Spleen (tissue), 11 donors: ENCODE results near the gene HMOX2. TPM values are rescaled to one million over a fixed set of nuclear protein-coding genes. Genes with fewer than 3 reads are reported as not detected.
A peak's percentile ranks its signal among the peaks of the same experiment; 100 is the strongest.

Experiments used
- DNase-seq: peaks from one replicate; pipeline ENCODE4 v3.0.0-alpha.2; 2020
- H3K27ac ChIP-seq, 8 donors: fragments of 200-600 bp; sonication (generic) in 7 of 8; 1 replicate in 4 of 8; 2 replicates in 4 of 8; pipeline versions ENCODE4 v1.5.0 to v1.8.0; 2016 to 2021; ENCODE audit warnings: inconsistent platforms in 4 of 8, mild to moderate bottlenecking in 4 of 8, moderate library complexity in 1 of 8
- H3K27me3 ChIP-seq, 7 donors: fragments of 200-600 bp; sonication (generic) in 6 of 7; replicated peaks in 1 of 7; 1 replicate in 4 of 7; 2 replicates in 3 of 7; pipeline versions ENCODE4 v1.5.0 to v1.8.0; 2016 to 2021; ENCODE audit warnings: inconsistent platforms in 3 of 7, mild to moderate bottlenecking in 1 of 7
- H3K36me3 ChIP-seq, 6 donors: fragments of 200-600 bp; sonication (generic) in 5 of 6; 1 replicate in 4 of 6; 2 replicates in 2 of 6; pipeline versions ENCODE4 v1.5.0 to v1.8.0; 2016 to 2021; ENCODE audit warnings: inconsistent platforms in 2 of 6
- H3K4me1 ChIP-seq, 6 donors: fragments of 200-600 bp; sonication (generic) in 5 of 6; 1 replicate in 3 of 6; 2 replicates in 3 of 6; pipeline versions ENCODE4 v1.5.0 to v1.8.0; 2016 to 2021; ENCODE audit warnings: inconsistent platforms in 3 of 6
- H3K4me3 ChIP-seq, 8 donors: fragments of 200-600 bp; sonication (generic) in 7 of 8; 1 replicate in 4 of 8; 2 replicates in 4 of 8; pipeline versions ENCODE4 v1.5.0 to v1.8.0; 2016 to 2021; ENCODE audit warnings: inconsistent platforms in 4 of 8, mild to moderate bottlenecking in 4 of 8, moderate library complexity in 2 of 8
- H3K9me3 ChIP-seq, 8 donors: fragments of 200-600 bp; sonication (generic) in 7 of 8; 1 replicate in 4 of 8; 2 replicates in 4 of 8; pipeline versions ENCODE4 v1.5.0 to v1.8.0; 2016 to 2021; ENCODE audit warnings: inconsistent platforms in 4 of 8
- CTCF ChIP-seq, 11 experiments: fragments of 200-600 bp in 7 of 11; fragments of 450-650 bp in 4 of 11; sonication (generic) in 4 of 11; IDR thresholded peaks in 8 of 11; conservative IDR thresholded peaks in 3 of 11; 1 replicate in 7 of 11; 2 replicates in 4 of 11; pipeline versions ENCODE4 v1.4.0 to v1.8.0; 2016 to 2021; ENCODE audit warnings: antibody characterized with exemption in 11 of 11, inconsistent platforms in 4 of 11, mild to moderate bottlenecking in 1 of 11
- POLR2A ChIP-seq, 3 donors: fragments of 450-650 bp; IDR thresholded peaks; one replicate each; pipeline ENCODE4 v1.5.1; 2017; ENCODE audit warnings: antibody characterized with exemption in 3 of 3, mild to moderate bottlenecking in 1 of 3
- POLR2AphosphoS5 ChIP-seq, 3 donors: sonication (generic); formaldehyde crosslinking; IDR thresholded peaks; one replicate each; pipeline ENCODE4 v1.5.1; 2017; ENCODE audit warnings: antibody characterized with exemption in 3 of 3
- WGBS, 5 donors: extraction: QIAGEN DNeasy Blood & Tissue Kit in 3 of 5; methylation state at CpG; one replicate each; pipeline versions ENCODE4 v1.1.5 to v1.1.7; 2013 to 2018; 5-methylcytosine and 5-hydroxymethylcytosine counted together
- intact Hi-C: fragments of 100-400 bp; cut with DNase I; formaldehyde crosslinking; loops from one replicate; pipeline ENCODE4 v1.15.0; 2023; ENCODE audit warnings: low total_unique reads
- polyA plus RNA-seq, 3 donors: library from polyadenylated mRNA; stranded (reverse); fragments of 200-250 nt; gene quantifications; one replicate each; pipeline ENCODE4 v1.2.1, GENCODE V29; 2013
- total RNA-seq, 7 donors: library from RNA; depleted of rRNA in 3 of 7; stranded (reverse); fragments of >200 nt in 3 of 7; fragmentation: NEBNext Ultra II Directional in 4 of 7; extraction: Animal tissue kit (Norgen Biotek cat#: 25700) in 4 of 7; gene quantifications; one replicate each; pipeline versions ENCODE4 v1.1.0 to v1.2.1, GENCODE V29; 2016 to 2021
- donor health status: healthy with polysubstance abuse.
- donor health status: DM: no; HTN: no; CAD: no; lungs with moderate emphysema.
- donor health status: DM: no; HTN: no; CAD: no.
- donor health status: Bipolar disorder and iron deficiency.
- donor health status: healthy.
- donor health status: DM: no; HTN: no; CAD: no.
- donor health status: DM: yes; HTN: yes; CAD: no.

Gene HMOX2
- total and polyA plus RNA-seq, 10 donors: 26.6 to 73.8 (median 53.3) TPM

- DNase-seq: no peak
- no peak overlapping the region for H3K4me3 ChIP-seq
- intact Hi-C loops: no loop called here
- peaks cover 0 to 18% (median 4%) of the 10 kb centered on the region in 6 donors for H3K36me3 ChIP-seq
- no peaks in the 10 kb centered on the region for H3K9me3 ChIP-seq
- H3K27ac ChIP-seq: no peak overlapping the region
- H3K4me1 ChIP-seq: peaks cover 0 to 58% (median 21%) of the 10 kb centered on the region in 6 donors
- WGBS, 5 donors: 81 to 96% (median 85%) methylated on average over 6 of the region's 6 CpGs
- TF ChIP-seq POLR2AphosphoS5 (IDR thresholded peaks at IDR 0.05) (no peak), POLR2A (IDR thresholded peaks at IDR 0.05) (no peak), CTCF (IDR thresholded peaks at IDR 0.05 in 8 of 11, conservative IDR thresholded peaks at IDR 0.05 in 3 of 11) (no peak)
- H3K27me3 ChIP-seq: peaks cover 0 to 11% (median 0%) of the 10 kb centered on the region in 7 donors
Measured at GRCh38 chr16:4533490-4533889, 57.3 kb downstream of the HMOX2 start.

GRCh38 chr16:4534151-4534790 lies 58.1 kb downstream of the HMOX2 start:
- intact Hi-C loops: no loop called here
- TF ChIP-seq CTCF (IDR thresholded peaks at IDR 0.05 in 8 of 11, conservative IDR thresholded peaks at IDR 0.05 in 3 of 11) (no peak), POLR2AphosphoS5 (IDR thresholded peaks at IDR 0.05) (no peak), POLR2A (IDR thresholded peaks at IDR 0.05) (no peak)
- Histone ChIP-seq H3K36me3 (peaks cover 0 to 18% (median 4%) of the 10 kb centered on the region in 6 donors), H3K27ac (peak overlapping the region in 1 of 8 donors; percentile 36), H3K4me3 (no peak overlapping the region), H3K4me1 (peaks cover 0 to 56% (median 23%) of the 10 kb centered on the region in 6 donors), H3K27me3 (peaks cover 0 to 11% (median 0%) of the 10 kb centered on the region in 7 donors), H3K9me3 (peaks cover 0 to 6% (median 3%) of the 10 kb centered on the region in 8 donors)
- 81 to 90% (median 87%) methylated on average over 13 of the region's 13 CpGs for WGBS, 5 donors
- no peak for DNase-seq

GRCh38 chr16:4535627-4536108 lies 59.5 kb downstream of the HMOX2 start:
- peaks cover 0 to 11% (median 0%) of the 10 kb centered on the region in 7 donors for H3K27me3 ChIP-seq
- peaks cover 0 to 18% (median 4%) of the 10 kb centered on the region in 6 donors for H3K36me3 ChIP-seq
- WGBS, 5 donors: 52 to 69% (median 60%) methylated on average over 6 to 7 of the region's 7 CpGs
- H3K4me1 ChIP-seq: peaks cover 0 to 45% (median 19%) of the 10 kb centered on the region in 6 donors
- TF ChIP-seq CTCF (IDR thresholded peaks at IDR 0.05 in 8 of 11, conservative IDR thresholded peaks at IDR 0.05 in 3 of 11) (no peak), POLR2A (IDR thresholded peaks at IDR 0.05) (no peak), POLR2AphosphoS5 (IDR thresholded peaks at IDR 0.05) (no peak)
- H3K4me3 ChIP-seq: no peak overlapping the region
- no peak for DNase-seq
- H3K27ac ChIP-seq: peak overlapping the region in 1 of 8 donors; percentile 28
- peaks cover 0 to 17% (median 8%) of the 10 kb centered on the region in 8 donors for H3K9me3 ChIP-seq
- intact Hi-C loops: no loop called here

GRCh38 chr16:4536391-4537106 lies 60.4 kb downstream of the HMOX2 start:
- no peak for DNase-seq
- peaks cover 0 to 13% (median 4%) of the 10 kb centered on the region in 6 donors for H3K36me3 ChIP-seq
- H3K9me3 ChIP-seq: peaks cover 0 to 17% (median 8%) of the 10 kb centered on the region in 8 donors
- intact Hi-C loops: no loop called here
- H3K27me3 ChIP-seq: peaks cover 0 to 11% (median 0%) of the 10 kb centered on the region in 7 donors
- WGBS, 5 donors: 92 to 96% (median 93%) methylated on average over 15 of the region's 15 CpGs
- no peak overlapping the region for H3K27ac ChIP-seq
- no peak for TF ChIP-seq POLR2A (IDR thresholded peaks at IDR 0.05)
- H3K4me3 ChIP-seq: peak overlapping the region in 1 of 8 donors; percentile 71
- peaks cover 0 to 45% (median 19%) of the 10 kb centered on the region in 6 donors for H3K4me1 ChIP-seq
